Stimulated activated CD4-positive, alpha-beta T cell treated with anti-CD3 and anti-CD28 coated beads, Interleukin-2, amount 100 ng/mL, for 24 hours (primary cell): ENCODE measurements around the gene FAM83B.
"Not testable (repeated sequence)": the region's sequence is repeated elsewhere in the genome, so short reads cannot be mapped to it uniquely, and the experiment has no call there.

Source experiments
- DNase-seq, 2 donors: peaks; one replicate each; pipeline ENCODE4 v3.0.0-alpha.2; 2020

The FAM83B gene

DNA sequence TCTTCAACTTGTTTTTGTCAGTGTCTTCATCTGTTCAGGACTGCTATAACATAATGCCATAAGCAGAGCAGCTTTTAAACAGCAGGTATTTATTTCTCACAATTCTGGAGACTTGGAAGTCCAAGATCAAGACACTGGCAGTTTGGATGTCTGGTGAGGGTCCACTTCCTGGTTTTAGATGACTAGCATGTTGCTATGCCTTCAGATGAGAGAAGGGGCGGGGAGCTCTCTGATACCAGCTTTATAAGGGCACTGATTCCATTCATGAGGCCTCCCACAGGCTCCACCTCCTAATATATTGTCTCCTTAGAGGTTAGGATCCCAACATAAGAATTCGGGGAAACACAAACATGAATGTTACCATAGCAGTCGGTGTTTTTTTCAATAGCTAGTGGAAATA is 52.9 kb downstream of the FAM83B start:
- DNase-seq: no peak

DNA sequence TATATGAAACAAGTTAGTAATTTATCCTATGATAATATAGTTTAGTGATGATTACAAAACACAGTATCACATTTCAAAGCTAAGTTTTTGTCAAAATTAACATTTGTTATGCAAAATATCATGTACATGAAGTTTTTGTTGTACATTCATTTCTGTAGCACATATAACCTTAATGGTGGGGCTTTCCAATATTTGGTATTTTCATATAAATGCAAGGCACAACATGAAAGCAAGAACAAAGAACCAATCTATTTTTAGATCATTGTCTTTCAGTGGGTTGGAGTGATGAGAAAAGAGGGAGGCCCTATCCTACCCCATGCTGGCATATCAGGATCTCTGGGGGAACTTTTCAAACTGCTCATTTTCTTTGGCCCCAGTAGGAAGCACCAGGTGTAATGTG is 53.4 kb downstream of the FAM83B start:
- no peak for DNase-seq

DNA sequence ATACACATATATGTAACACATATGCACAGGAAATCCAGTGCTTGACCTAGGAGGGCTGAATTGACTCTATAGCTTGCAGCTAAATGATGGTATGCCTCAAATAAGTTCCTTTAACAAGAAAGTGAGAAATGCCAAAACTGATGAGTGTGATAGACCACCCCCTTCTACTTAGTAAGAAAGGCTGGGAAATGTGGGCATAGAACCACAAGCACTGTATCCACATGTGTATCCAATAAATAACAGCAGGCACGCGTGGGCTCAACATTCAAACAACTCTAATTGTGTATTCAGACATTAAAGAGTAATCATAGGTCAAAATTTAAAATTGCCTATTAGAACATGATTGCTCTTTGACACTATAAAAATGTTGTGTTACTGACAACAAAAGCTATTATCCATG is 54.1 kb downstream of the FAM83B start:
- DNase-seq: no peak

GRCh38 chr6:54903884-54904283 is 57.3 kb downstream of the FAM83B start:
- DNase-seq: no peak

GRCh38 chr6:54907355-54907754 is 60.8 kb downstream of the FAM83B start:
- DNase-seq: no peak

DNA sequence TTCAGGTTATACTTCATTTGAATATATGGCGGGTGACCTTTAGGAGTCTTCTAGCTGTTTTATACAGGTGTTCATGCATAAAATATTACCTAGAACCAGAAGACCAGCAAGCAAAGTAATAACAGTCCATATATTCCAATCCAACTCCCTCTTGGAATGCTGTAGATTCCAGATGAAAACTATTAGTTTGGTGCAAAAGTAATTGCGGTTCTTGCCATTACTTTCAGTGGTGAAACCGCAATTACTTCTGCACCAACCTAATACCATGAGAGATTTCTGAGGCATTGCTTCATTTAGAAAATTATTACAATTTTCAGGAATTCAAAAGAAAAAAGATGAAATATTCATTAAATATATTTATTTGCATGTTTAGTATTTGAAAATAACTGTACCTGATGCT is 62.6 kb downstream of the FAM83B start:
- DNase-seq: no peak

DNA sequence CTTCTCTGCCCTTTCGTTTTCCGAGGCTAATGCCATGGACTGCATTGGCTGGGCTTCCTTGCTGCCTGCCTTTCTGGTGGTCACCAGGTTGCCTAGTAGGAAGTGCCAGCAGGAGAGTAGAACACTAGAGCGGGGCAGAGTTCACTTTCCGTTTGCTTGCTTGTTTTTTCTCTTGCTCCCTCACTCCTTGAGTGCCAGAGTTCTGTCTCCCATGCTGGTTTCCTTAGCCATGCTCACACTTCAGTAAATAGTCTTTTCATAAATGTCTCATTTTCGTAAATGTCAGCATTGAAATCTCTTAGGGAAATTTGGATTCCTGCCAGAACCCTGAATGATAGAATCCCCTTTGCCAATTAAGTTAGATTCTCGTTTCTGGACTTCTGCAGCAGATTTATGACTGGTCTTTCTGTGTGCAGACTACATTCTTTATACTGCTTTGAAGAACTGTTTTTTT is 63.9 kb downstream of the FAM83B start:
- DNase-seq: no peak

DNA sequence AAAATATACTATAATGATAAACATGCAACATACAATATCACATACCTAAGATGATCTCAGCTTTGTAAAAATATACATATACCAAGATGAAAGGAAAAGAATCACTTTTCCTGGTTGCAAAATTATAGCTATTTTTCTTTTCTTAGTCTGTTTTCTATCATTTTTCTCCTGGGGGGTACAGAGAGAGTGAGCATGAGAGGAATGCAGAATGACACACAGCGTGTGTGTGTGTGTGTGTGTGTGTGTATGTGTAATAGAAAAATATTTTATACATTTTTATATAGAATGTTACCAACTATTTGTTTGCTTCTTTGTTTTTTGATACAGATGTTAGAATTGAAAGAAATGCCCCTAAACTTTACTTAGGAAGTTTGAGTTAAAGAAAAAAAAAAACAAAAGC is 64.3 kb downstream of the FAM83B start:
- no peak for DNase-seq

GRCh38 chr6:54913211-54913610 is 66.6 kb downstream of the FAM83B start:
- DNase-seq: no peak

DNA sequence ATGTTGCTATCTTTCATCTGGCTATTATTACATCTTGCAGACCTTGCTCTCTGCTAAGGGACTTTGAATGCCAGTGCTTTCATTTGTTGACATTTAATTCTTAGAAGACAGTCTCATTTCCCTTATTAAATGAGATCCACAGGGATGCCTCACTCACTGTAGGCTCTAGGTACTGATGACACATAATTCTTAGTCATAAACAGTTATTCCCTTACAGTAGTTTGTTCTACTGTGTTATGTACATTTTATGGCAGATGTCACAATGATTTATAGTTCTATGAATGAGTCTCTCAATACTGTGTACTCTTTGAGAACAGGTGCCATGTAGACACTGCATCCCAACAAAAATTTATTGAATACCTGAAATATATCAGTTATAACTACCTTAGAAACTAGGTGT is 70.3 kb downstream of the FAM83B start:
- no peak for DNase-seq

DNA sequence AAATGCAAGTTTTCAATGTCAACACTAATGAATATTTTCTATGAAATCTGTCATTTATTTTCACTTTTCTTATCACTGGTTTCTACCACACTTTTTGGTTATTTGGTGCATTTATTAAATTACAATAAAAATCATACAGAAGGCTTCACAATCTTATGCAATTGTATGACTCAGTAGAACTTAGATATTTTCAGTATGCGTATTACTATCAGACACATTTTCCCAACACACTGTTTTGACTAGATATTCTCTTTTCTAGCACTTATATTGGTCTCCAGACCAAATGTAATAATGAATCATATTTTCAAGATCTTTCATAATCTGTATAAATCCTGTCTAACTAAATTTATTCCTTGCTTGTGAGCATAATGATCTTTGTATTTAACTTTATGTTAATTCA is 74.1 kb downstream of the FAM83B start:
- DNase-seq: no peak

DNA sequence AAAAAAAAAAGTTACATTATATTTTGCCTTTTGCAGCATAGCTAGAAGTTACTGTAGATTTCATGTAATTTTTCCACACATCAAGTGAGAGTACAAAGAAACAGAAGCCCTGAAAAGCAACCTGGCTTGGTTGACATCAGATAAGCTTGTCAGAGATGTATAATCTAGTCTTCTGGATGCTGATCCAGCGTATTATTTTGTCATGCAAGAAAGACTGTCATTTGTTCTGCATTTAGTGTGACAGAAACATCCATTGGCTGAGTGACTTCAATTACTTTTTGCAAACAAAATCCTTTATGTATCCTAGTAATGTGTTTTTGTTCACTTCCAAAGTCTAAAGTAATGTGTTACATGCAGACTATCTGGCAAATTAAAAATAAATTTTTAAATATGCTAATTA is 75.3 kb downstream of the FAM83B start:
- DNase-seq: no peak

GRCh38 chr6:54929245-54929909 is 82.8 kb downstream of the FAM83B start:
- no peak for DNase-seq

DNA sequence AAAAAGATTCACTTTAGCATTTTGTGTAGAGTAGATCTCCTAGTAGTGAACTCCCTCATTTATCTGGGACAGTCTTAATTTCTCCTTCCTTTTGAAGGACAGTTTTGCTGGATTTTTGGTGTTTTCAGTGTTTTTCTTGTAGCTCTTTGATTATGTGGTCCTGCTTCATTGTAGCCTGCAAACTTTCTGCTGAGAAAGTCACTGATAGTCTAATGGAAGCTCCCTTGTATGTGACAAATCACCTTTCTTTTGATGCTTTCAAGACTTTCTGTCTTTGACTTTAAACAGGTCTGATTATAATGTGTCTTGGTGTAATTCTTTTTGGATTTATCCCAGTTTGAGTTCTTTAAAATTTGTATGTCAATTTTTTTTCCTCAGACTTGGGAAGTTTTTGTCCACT is 86.1 kb downstream of the FAM83B start:
- no peak for DNase-seq

DNA sequence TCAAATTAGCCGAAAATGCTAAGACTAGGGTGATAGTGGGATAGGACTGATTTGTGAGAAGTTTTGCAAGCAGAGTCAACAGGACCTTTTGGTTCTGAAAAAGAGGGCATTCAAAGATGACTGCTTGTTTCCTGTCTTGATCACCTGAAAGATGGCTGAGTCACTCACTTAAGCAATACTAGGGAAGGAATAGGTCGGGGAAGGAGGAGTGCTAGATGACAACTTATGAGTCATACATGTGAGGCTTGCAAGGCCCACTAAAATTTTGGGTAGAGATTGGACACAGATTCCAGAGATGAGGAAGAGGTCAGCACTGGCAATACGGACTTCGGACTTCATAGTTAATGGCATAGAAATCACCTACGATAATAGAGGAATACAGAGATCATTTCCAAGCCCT is 89.2 kb downstream of the FAM83B start:
- DNase-seq: no peak

- DNase-seq: no peak
These were observed 90.8 kb downstream of the FAM83B start for GRCh38 chr6:54937371-54937770.

GRCh38 chr6:54957698-54958097 is 111.1 kb downstream of the FAM83B start:
- no peak for DNase-seq

- DNase-seq: no peak
These were observed 111.9 kb downstream of the FAM83B start for GRCh38 chr6:54958446-54958845.

GRCh38 chr6:54959820-54960219 is 113.2 kb downstream of the FAM83B start:
- DNase-seq: no peak

- not testable (repeated sequence) for DNase-seq
These were observed 114.8 kb downstream of the FAM83B start for GRCh38 chr6:54961372-54961771.

GRCh38 chr6:54970337-54970736 is 123.8 kb downstream of the FAM83B start:
- DNase-seq: no peak

GRCh38 chr6:54971825-54972224 is 125.3 kb downstream of the FAM83B start:
- no peak for DNase-seq

DNA sequence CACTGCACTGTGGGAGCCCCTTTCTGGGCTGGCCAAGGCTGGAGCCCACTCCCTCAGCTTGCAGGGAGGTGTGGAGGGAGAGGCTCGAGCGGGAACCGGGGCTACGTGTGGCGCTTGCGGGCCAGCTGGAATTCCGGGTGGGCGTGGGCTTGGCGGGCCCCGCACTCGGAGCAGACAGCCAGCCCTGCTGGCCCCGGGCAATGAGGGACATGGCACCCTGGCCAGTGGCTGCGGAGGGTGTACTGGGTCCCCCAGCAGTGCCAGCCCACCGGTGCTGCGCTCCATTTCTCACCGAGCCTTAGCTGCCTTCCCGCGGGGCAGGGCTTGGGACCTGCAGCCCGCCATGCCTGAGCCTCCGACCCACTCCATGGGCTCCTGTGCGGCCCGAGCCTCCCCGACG is 132.6 kb downstream of the FAM83B start:
- not testable (repeated sequence) for DNase-seq

DNA sequence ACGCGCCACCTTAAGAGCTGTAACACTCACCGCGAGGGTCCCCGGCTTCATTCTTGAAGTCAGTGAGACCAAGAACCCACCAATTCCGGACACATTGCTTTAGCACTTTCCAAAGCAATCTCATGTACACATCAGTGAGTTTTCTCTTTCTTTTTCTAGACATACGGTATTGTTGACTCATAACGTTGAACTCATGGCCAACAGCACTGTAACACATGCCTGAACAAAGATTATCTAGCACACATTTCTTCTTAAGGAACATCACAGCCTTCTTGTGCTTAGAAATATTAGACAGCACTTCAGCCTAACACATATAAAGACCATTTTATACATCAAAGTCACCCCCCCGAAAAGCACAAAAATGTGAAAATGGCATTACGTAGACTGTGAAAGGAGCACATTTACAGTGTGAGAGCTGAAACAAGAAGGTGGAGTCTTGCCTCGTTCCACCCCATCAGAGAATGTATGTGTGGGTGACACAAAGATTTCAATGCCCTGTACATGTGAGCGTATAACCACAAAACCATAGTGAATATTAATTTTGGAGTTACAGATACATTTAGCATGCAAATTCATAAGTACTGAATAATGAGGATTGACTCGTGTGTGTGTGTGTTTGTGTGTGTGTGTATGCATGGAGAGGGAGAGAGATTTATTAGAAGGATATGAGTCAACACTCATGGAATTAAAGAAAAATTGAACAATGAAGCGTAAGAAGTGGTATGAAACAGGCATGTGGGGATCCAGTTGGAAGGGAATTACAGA is 134.1 kb downstream of the FAM83B start:
- no peak for DNase-seq

DNA sequence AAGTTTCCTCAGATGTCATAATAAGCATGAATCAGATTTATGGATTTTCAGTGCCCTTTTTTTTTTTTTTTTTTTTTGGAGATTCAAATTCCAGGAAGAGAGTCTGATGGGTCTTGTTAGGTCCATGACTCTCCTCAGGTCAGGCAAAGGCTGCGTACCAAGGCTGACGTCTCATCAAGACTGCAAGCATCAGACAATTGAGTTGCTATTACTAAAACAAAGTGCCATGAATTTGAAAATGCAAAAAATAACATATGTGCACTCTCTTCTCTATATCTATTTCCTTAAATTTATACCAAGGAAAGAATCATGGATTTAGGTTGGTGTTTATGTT is 134.7 kb downstream of the FAM83B start:
- DNase-seq: no peak
